Natural killer cell (primary cell): ENCODE data around the gene RAET1E. TPM values are rescaled to one million over a fixed set of nuclear protein-coding genes. Genes with fewer than 3 reads are reported as not detected.
A peak's percentile ranks its signal among the peaks of the same experiment; 100 is the strongest.
"Not testable (repeated sequence)": the region's sequence is repeated elsewhere in the genome, so short reads cannot be mapped to it uniquely, and the experiment has no call there.

Experiments
- ATAC-seq, 3 donors: fragments of 150-1000 bp in 2 of 3; fragments of 200-7000 bp in 1 of 3; cut with Tn5 transposase; 1 replicate in 1 of 3; 2 replicates in 2 of 3; pipeline ENCODE4 v1.10.0; 2021; ENCODE audit warnings: mild to moderate bottlenecking in 2 of 3, moderate library complexity in 2 of 3
- DNase-seq, 2 donors: peaks; one replicate each; pipeline versions ENCODE4 v3.0.0 to v3.0.0-alpha.2; 2013 to 2021; ENCODE audit warnings: mixed read lengths in 1 of 2
- H3K27ac ChIP-seq: one replicate; pipeline ENCODE4 v1.5.1; 2013; ENCODE audit warnings: mild to moderate bottlenecking, low read length
- H3K27me3 ChIP-seq: one replicate; pipeline ENCODE4 v1.6.1; 2013; ENCODE audit warnings: low read length; ENCODE audit not compliant: control insufficient read depth, insufficient read depth
- H3K36me3 ChIP-seq: one replicate; pipeline ENCODE4 v1.6.1; 2013; ENCODE audit warnings: low read length; ENCODE audit not compliant: control insufficient read depth, insufficient read depth
- H3K4me1 ChIP-seq: one replicate; pipeline ENCODE4 v1.6.1; 2013; ENCODE audit warnings: low read length; ENCODE audit not compliant: control insufficient read depth, insufficient read depth
- H3K4me3 ChIP-seq: one replicate; pipeline ENCODE4 v1.5.1; 2013; ENCODE audit warnings: low read length
- H3K9me3 ChIP-seq: one replicate; pipeline ENCODE4 v1.6.1; 2013; ENCODE audit warnings: low read length; ENCODE audit not compliant: control insufficient read depth, insufficient read depth
- H3K27ac Mint-ChIP-seq, 2 donors: one replicate each; pipeline ENCODE4 v1.8.0; 2022; ENCODE audit warnings: mild to moderate bottlenecking in 2 of 2, mixed read lengths in 2 of 2, moderate library complexity in 1 of 2
- H3K27me3 Mint-ChIP-seq, 2 donors: one replicate each; pipeline ENCODE4 v1.8.0; 2022; ENCODE audit warnings: low read depth in 2 of 2, mixed read lengths in 2 of 2
- H3K36me3 Mint-ChIP-seq: one replicate; pipeline ENCODE4 v1.8.0; 2022; ENCODE audit warnings: mixed read lengths
- H3K4me1 Mint-ChIP-seq, 2 donors: one replicate each; pipeline ENCODE4 v1.8.0; 2022; ENCODE audit warnings: mixed read lengths in 2 of 2
- H3K4me3 Mint-ChIP-seq: one replicate; pipeline ENCODE4 v1.8.0; 2022; ENCODE audit warnings: mild to moderate bottlenecking, moderate library complexity, mixed read lengths
- H3K9me3 Mint-ChIP-seq, 2 donors: one replicate each; pipeline ENCODE4 v1.8.0; 2022; ENCODE audit warnings: mixed read lengths in 2 of 2
- CTCF ChIP-seq: fragments of 200-600 bp; IDR thresholded peaks from one replicate; pipeline ENCODE4 v1.8.0; 2022; ENCODE audit warnings: antibody characterized with exemption
- whole genome bisulfite sequencing: methylation state at CpG from one replicate; pipeline ENCODE4 v1.1.7; 2013; ENCODE audit warnings: missing lambda C conversion rate; ENCODE audit not compliant: insufficient coverage; 5-methylcytosine and 5-hydroxymethylcytosine counted together
- intact Hi-C: fragments of 100-400 bp; cut with micrococcal nuclease; formaldehyde crosslinking; loops from one replicate; pipeline ENCODE4 v1.14.2; 2022
- total RNA-seq, 4 donors: library from RNA; stranded (reverse); fragments of 120-200 nt in 1 of 4; gene quantifications; one replicate each; pipeline versions ENCODE4 v1.2.3 to v1.2.4, GENCODE V29; 2013 to 2022

The RAET1E gene
- total RNA-seq, 3 donors from 2014 or later (not counting 1 experiment from before 2014, with no cell fraction given), result not detected

GRCh38 chr6:149863698-149864577, 34.0 kb downstream of the RAET1E start, which contains the start of gene LRP11:
LRP11 (minus strand) TSS chr6:149864359; CDS start chr6:149864020, 339 bp downstream.
- no peak within 1 kb of the TSS for H3K27ac Mint-ChIP-seq
- Histone ChIP-seq H3K9me3 (no peaks in the 10 kb centered on the region), H3K27ac (no peak within 1 kb of the TSS), H3K36me3 (no peaks in the 10 kb centered on the region), H3K27me3 (peaks cover 2% of the 10 kb centered on the region), H3K4me1 (peaks cover 13% of the 10 kb centered on the region), H3K4me3 (peak within 1 kb of the TSS; percentile 19)
- ATAC-seq, result peak; percentile 88 to 94 (median 92)
- no peak for TF ChIP-seq CTCF
- H3K4me1 Mint-ChIP-seq, result peaks cover 0 to 5% of the 10 kb centered on the region in 2 donors
- no peaks in the 10 kb centered on the region for H3K9me3 Mint-ChIP-seq
- DNase-seq, result peak; percentile 65 to 88
- H3K36me3 Mint-ChIP-seq, result no peaks in the 10 kb centered on the region
- peaks cover 23 to 28% of the 10 kb centered on the region in 2 donors for H3K27me3 Mint-ChIP-seq
- WGBS, result under 1% methylated on average over 110 of the region's 110 CpGs
- peak within 1 kb of the TSS; percentile 78 for H3K4me3 Mint-ChIP-seq
- intact Hi-C loops, result loop anchor here (1.0 to 10.0 kb wide), 2 partner anchors 30 to 299 kb away; partner anchors contain the start of gene GINM1

DNA sequence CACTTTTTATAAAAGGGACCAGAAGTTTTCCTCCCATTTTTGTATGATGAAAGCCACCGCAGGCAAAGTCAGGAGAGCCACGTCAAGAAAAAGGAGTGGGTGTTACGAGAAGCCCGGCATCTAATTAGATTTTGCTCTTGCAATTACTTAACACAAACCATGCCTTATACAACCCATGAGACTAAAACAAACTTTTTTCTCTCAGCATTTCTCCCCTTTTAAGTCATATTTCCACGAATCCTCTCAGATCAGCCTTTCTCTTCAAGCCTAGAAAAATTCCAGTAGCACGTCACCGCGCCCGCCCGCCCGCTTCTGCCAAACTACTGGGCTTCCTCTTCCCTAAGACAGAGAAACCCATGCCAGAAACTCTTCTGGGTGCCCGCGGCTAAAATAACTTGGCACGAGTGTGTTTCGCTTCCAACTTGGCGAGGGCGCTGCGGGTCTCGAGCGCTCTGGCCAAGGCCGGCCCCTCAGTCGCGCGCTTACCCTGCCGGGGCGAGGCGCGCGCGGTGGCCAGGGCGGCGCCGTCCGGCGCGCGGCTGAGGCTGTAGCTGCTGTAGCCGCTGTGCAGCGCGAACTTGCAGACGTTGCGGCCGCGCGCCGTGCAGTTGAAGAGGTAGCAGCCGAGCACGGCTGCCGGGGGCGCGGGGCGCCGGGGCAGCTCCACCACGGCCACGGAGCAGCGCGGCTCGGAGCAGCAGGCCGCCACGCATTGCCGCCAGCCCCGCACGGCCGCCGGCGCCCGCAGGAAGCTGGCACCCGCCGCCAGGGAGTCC, 34.8 kb downstream of the RAET1E start:
- no peaks in the 10 kb centered on the region for H3K36me3 Mint-ChIP-seq
- no peak for TF ChIP-seq CTCF
- peaks cover 13% of the 10 kb centered on the region for H3K4me1 ChIP-seq
- H3K36me3 ChIP-seq, result no peaks in the 10 kb centered on the region
- DNase-seq, result peak; percentile 26 to 56
- peaks cover 2% of the 10 kb centered on the region for H3K27me3 ChIP-seq
- peaks cover 0 to 5% of the 10 kb centered on the region in 2 donors for H3K4me1 Mint-ChIP-seq
- ATAC-seq, result peak; percentile 11 to 26 (median 17)
- no peaks in the 10 kb centered on the region for H3K9me3 Mint-ChIP-seq
- no peak overlapping the region for H3K27ac Mint-ChIP-seq
- WGBS, result 1% methylated on average over 69 of the region's 69 CpGs
- no peaks in the 10 kb centered on the region for H3K9me3 ChIP-seq
- no peak overlapping the region for H3K27ac ChIP-seq
- H3K4me3 ChIP-seq, result peak overlapping the region; percentile 19
- peaks cover 25 to 28% of the 10 kb centered on the region in 2 donors for H3K27me3 Mint-ChIP-seq
- H3K4me3 Mint-ChIP-seq, result peak overlapping the region; percentile 85
- intact Hi-C loops, result loop anchor here (1.0 to 10.0 kb wide), 2 partner anchors 29 to 298 kb away; partner anchors contain the start of gene GINM1

DNA sequence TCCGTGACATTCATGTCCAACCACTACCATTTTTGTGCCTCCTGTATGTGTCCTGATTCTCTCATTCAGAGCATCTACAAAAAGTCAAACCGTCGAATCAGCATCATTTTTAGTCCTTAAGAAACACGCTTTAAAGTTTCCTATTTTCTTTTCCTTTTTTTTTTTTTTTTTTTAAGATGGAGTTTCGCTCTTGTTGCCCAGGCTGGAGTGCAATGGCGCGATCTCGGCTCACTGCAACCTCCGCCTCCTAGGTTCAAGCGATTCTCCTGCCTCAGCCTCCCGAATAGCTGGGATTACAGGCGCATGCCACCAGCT, 35.5 kb downstream of the RAET1E start:
- WGBS, result 95% methylated on average over 7 of the region's 12 CpGs
- H3K36me3 Mint-ChIP-seq, H3K9me3 Mint-ChIP-seq, ATAC-seq, H3K36me3 ChIP-seq, H3K27me3 ChIP-seq, H3K4me3 ChIP-seq, H3K4me1 Mint-ChIP-seq, H3K27ac Mint-ChIP-seq, H3K27ac ChIP-seq, DNase-seq, H3K9me3 ChIP-seq: not testable (repeated sequence)
- peaks cover 13% of the 10 kb centered on the region for H3K4me1 ChIP-seq
- Mint-ChIP-seq H3K4me3 (peak overlapping the region; percentile 29), H3K27me3 (peaks cover 26 to 30% of the 10 kb centered on the region in 2 donors)
- intact Hi-C loops, result loop anchor here (10.0 kb wide), 1 partner anchor 298 kb away; the partner anchor contains the start of gene GINM1
